Activated CD8-positive, alpha-beta T cell treated with anti-CD3 and anti-CD28 coated beads for 36 hours (primary cell): Measurements from ENCODE around the gene TBC1D23. TPM values are rescaled to one million over a fixed set of nuclear protein-coding genes. Genes with fewer than 3 reads are reported as not detected.
"Not testable (repeated sequence)": the region's sequence is repeated elsewhere in the genome, so short reads cannot be mapped to it uniquely, and the experiment has no call there.

Source experiments
- ATAC-seq: fragments of 200-7000 bp; cut with Tn5 transposase; one replicate; pipeline ENCODE4 v1.10.0; 2021; ENCODE audit warnings: mild to moderate bottlenecking, moderate library complexity
- CTCF ChIA-PET: fragments of 350-600 bp; sonication (Branson Sonifier 250); formaldehyde crosslinking; loops from one replicate; lab custom pipeline; 2021; ENCODE audit warnings: antibody characterized with exemption; lab: Charles Lee
- POLR2A ChIA-PET: fragments of 350-600 bp; sonication (Branson Sonifier 250); formaldehyde crosslinking; loops from one replicate; lab custom pipeline; 2021; ENCODE audit warnings: antibody characterized with exemption; lab: Charles Lee
- DNase-seq: peaks from one replicate; pipeline ENCODE4 v3.0.0-alpha.2; 2020
- H3K27ac Mint-ChIP-seq: one replicate; pipeline ENCODE4 v1.8.0; 2021; ENCODE audit warnings: mild to moderate bottlenecking, mixed read lengths
- H3K27me3 Mint-ChIP-seq: one replicate; pipeline ENCODE4 v1.8.0; 2021; ENCODE audit warnings: mixed read lengths
- H3K36me3 Mint-ChIP-seq: one replicate; pipeline ENCODE4 v1.8.0; 2021; ENCODE audit warnings: low read depth, mixed read lengths
- H3K4me1 Mint-ChIP-seq: one replicate; pipeline ENCODE4 v1.8.0; 2021; ENCODE audit warnings: low read depth, mixed read lengths
- H3K4me3 Mint-ChIP-seq: one replicate; pipeline ENCODE4 v1.8.0; 2021; ENCODE audit warnings: mild to moderate bottlenecking, moderate library complexity, mixed read lengths
- H3K9me3 Mint-ChIP-seq: one replicate; pipeline ENCODE4 v1.8.0; 2021; ENCODE audit warnings: mixed read lengths
- CTCF ChIP-seq: fragments of 200-600 bp; IDR thresholded peaks from one replicate; pipeline ENCODE4 v1.8.0; 2022; ENCODE audit warnings: antibody characterized with exemption, mild to moderate bottlenecking
- intact Hi-C: fragments of 100-400 bp; cut with micrococcal nuclease; formaldehyde crosslinking; loops from one replicate; pipeline ENCODE4 v1.10.0; 2022
- total RNA-seq, 2 experiments: library from RNA; stranded (reverse); gene quantifications; one replicate each; pipeline ENCODE4 v1.2.3, GENCODE V29; 2021

Gene TBC1D23
- total RNA-seq, 2 experiments from 2014 or later, result 14.4 to 20.5 TPM

GRCh38 chr3:100261485-100261903 lies 702 bp downstream of the TBC1D23 start:
- Mint-ChIP-seq H3K27ac (peak overlapping the region; percentile 93), H3K9me3 (no peaks in the 10 kb centered on the region), H3K4me3 (peak overlapping the region; percentile 88), H3K36me3 (no peaks in the 10 kb centered on the region), H3K27me3 (no peaks in the 10 kb centered on the region), H3K4me1 (peaks cover 53% of the 10 kb centered on the region)
- ChIA-PET POLR2A (interaction anchor here (1.0 to 2.5 kb wide), 2 partner anchors 125 to 188 kb away, joined by 3 to 8 read pairs; no protein-coding TSS in a partner anchor), CTCF (interaction anchor here (1.0 to 2.6 kb wide), 3 partner anchors 10 to 453 kb away, joined by 3 to 20 read pairs (median 4); no protein-coding TSS in a partner anchor)
- no peak for TF ChIP-seq CTCF
- DNase-seq (no peak), ATAC-seq (no peak)
- intact Hi-C loops, result no loop called here

GRCh38 chr3:100262925-100263324 lies 2.1 kb downstream of the TBC1D23 start:
- H3K27ac Mint-ChIP-seq, H3K36me3 Mint-ChIP-seq, H3K4me3 Mint-ChIP-seq, intact Hi-C loops, DNase-seq, H3K9me3 Mint-ChIP-seq, POLR2A ChIA-PET, ATAC-seq, H3K27me3 Mint-ChIP-seq: not testable (repeated sequence)
- CTCF ChIA-PET, result interaction anchor here (1.5 kb wide), 1 partner anchor 8 kb away, joined by 3 read pairs; no protein-coding TSS in a partner anchor
- H3K4me1 Mint-ChIP-seq, result peaks cover 46% of the 10 kb centered on the region

DNA sequence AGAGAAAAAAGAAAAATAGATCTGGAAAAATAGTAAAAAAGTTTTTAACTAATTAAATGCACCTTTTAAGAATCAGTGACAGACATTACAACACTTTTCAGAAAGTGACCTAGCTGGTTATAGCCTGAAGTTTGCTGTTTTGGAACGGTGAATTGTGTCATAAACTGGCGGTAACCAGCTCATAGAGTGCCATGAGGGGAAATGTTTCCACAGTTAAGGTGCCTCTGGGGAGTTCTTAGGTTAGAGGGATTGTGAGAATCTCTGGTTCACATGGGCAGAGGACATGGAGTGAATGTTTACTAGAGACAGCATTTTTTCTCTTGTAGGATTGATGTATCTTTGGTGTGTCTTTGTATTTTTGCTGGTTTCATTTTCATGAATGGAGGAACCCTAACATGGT lies 2.8 kb downstream of the TBC1D23 start:
- ATAC-seq, result no peak
- POLR2A ChIA-PET, result no interaction called here

GRCh38 chr3:100264242-100264641 lies 3.5 kb downstream of the TBC1D23 start:
- Mint-ChIP-seq H3K27ac (no peak overlapping the region), H3K4me3 (no peak overlapping the region), H3K27me3 (no peaks in the 10 kb centered on the region), H3K4me1 (peaks cover 52% of the 10 kb centered on the region), H3K9me3 (no peaks in the 10 kb centered on the region), H3K36me3 (no peaks in the 10 kb centered on the region)
- DNase-seq (no peak), ATAC-seq (no peak)
- intact Hi-C loops, result no loop called here
- POLR2A ChIA-PET, result no interaction called here
- no peak for TF ChIP-seq CTCF
- CTCF ChIA-PET, result interaction anchor here (0.9 to 2.1 kb wide), 3 partner anchors 10 to 196 kb away, joined by 3 to 5 read pairs (median 3); no protein-coding TSS in a partner anchor

More for the DNA sequence above, 2.8 kb downstream of the TBC1D23 start:
- H3K27me3 Mint-ChIP-seq, result no peaks in the 10 kb centered on the region
- H3K4me3 Mint-ChIP-seq, result no peak overlapping the region
- no peak overlapping the region for H3K27ac Mint-ChIP-seq
- H3K4me1 Mint-ChIP-seq, result peaks cover 47% of the 10 kb centered on the region
- H3K36me3 Mint-ChIP-seq, result no peaks in the 10 kb centered on the region
- CTCF ChIA-PET, result interaction anchor here (1.3 to 2.1 kb wide), 2 partner anchors 17 to 195 kb away, joined by 3 to 5 read pairs; no protein-coding TSS in a partner anchor
- intact Hi-C loops, result no loop called here
- TF ChIP-seq CTCF, result no peak
- no peak for DNase-seq
- H3K9me3 Mint-ChIP-seq, result no peaks in the 10 kb centered on the region

DNA sequence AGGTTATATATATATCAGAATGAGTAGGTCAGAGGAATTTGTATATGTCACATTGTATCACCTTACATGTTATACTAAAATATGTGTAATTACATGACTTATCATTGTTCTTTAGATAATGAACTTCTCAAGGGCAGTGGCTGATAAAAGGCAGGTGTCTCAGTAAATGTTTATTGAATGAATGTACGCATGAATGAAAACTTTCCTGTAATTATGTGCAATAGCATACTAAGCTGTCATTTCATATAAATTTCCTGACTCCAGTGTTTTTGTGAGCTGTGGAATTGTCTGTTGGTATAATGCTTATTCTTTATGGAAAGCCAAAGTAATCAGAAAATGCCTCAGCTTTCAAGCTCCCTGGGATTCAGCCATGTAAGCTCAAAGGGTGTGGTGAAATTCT lies 4.2 kb downstream of the TBC1D23 start:
- ChIA-PET CTCF (interaction anchor here (0.7 to 2.1 kb wide), 3 partner anchors 11 to 196 kb away, joined by 3 to 5 read pairs (median 4); no protein-coding TSS in a partner anchor), POLR2A (no interaction called here)
- no peak for TF ChIP-seq CTCF
- intact Hi-C loops, result no loop called here
- no peak overlapping the region for H3K27ac Mint-ChIP-seq
- H3K9me3 Mint-ChIP-seq, result no peaks in the 10 kb centered on the region
- no peak overlapping the region for H3K4me3 Mint-ChIP-seq
- no peaks in the 10 kb centered on the region for H3K27me3 Mint-ChIP-seq
- DNase-seq (no peak), ATAC-seq (no peak)
- no peaks in the 10 kb centered on the region for H3K36me3 Mint-ChIP-seq
- H3K4me1 Mint-ChIP-seq, result peaks cover 54% of the 10 kb centered on the region
